Nucleus accumbens (tissue), 56 donors: ENCODE measurements around the gene SP6.

Experiments
- DNase-seq, 56 donors: peaks; one replicate each; lab custom pipeline; 2025; lab: John Stamatoyannopoulos, UW

The SP6 gene

DNA sequence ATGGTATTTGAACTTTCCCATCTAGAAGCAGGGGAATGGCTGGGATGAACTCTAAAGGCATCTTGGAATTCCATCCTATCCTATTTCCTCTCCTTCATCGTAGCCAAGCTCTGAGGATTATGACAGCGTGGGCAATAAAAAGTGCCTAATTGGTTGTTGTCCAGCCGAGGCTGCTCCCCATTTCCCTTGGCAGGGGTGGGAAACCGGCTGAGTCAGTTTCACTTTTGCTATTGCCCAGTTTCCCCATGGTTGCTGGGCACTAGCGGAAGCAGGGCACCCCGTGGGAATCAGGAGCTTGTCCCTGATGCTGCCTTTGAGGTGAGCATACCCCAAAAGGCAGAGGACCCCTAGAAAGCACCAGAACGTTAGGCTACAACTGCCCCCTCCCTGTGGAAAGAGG is 31.3 kb upstream of the SP6 start:
- DNase-seq: peak in 1 of 56 donors; percentile 18

GRCh38 chr17:47879776-47880454 is 29.0 kb upstream of the SP6 start:
- DNase-seq: no peak

GRCh38 chr17:47879028-47879585 is 28.1 kb upstream of the SP6 start:
- DNase-seq: no peak

GRCh38 chr17:47878203-47879027 is 27.5 kb upstream of the SP6 start:
- DNase-seq: no peak

GRCh38 chr17:47877368-47878034 is 26.5 kb upstream of the SP6 start:
- no peak for DNase-seq

DNA sequence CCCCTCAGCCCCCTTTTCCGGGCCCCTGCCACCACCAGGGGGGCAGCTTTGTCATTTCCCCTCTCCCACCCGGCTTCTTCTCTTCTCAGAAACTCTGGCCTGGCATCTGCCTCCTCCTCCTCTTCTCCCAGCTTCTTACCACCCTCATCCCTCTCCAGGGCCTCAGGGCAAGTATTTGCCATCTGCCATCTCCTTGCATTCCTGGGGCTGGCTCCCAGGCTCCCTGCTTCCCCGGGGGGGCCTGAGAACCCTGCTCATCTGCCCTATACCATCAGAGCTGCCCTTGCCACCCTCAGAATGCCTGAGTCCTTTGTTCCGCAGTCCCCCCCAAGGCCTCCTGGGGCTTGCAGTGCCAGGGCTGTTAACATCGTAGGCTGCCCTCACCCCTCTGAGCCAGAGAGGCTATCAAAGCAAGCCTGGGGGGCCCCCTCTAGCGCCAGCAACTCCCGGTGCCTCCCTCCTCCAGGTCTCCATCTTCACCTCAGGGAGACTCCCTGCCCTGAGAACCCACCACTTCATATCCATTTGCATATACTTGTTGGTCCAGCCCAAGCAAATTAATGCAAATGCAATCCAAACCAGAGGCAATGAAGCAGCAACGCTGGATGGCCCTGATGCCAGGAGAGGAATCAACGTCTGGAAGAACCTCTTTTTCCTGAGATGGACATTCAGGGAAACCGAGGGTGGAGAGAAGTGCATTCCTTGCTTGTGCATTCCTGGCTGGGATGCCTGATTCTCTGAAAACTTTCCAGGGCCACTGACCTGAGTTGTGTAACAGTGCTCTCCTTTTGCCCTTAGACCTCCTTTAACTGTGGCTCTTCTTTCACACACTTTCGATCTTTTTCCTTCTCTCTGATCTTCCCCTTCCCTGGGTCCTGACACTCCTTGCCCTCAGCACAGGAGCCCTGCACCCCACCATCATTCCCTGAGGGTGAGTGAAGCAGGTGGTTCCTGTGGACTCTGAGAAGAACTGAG is 24.3 kb upstream of the SP6 start:
- no peak for DNase-seq

DNA sequence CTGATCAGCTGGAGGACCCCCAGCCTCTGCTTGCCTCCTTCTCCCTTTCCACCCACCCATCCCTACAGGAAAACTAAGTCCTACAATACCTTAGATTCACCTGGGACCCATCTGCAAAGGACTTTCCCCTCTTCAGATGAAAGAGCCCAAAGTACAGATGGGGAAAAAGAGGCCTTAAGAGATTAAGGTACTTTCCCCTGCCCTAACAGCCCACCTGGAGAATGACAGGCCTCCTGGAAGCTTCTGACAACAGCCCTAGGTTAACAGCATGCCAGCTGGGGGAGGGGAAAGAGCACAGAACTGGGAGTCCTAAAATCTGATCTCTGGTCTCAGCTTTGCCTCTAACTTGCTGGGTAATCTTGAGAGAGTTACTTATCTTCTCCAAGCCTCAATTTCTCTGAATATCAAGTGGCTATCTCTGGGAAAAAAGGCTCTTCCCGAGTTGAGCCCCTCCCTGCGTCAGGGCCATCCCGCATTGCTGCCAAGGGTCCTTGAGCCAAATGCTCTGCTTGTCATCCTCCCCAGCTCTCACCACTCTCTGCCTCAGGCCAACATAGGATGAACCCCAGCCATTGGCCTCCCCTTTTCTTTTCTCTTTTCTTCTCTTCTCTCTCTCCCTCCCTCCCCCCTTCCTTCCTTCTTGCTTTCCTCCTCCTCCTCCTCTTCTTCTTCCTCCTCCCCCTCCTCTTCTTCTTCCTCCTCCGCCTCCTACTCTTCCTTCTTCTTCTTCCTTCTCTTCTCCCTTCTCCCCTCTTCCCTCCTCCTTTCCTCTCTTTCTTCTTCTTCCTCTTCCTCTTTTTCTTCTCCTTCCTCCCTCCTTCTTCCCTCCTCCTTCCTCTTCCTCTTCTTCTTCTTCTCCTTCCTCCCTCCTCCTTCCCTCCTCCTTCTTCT is 22.5 kb upstream of the SP6 start:
- no peak for DNase-seq

DNA sequence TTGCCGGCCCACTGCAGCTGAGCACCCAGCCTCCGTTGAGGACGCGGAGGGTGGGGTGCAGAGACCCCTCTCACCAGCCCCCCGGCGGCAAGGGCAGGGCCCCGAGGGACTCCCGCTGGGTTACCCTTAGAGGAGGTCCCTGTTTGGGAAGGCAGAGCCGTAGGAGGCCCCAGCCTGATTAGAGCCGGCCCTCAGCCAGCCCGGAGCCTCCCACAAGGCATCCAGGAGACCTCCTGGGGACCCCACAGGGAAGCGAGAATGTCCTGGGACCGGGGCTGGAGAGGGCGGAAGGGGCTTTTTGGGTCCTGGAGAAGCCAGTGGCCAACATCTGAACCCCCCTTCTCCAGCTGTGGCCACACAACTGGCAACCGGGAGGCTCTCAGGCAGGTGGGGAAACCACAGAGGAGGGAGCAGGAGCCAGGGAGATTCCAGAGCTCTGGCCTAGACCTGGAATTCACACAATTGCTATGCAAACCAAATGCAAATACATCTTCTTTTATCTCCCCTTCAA is 21.7 kb upstream of the SP6 start:
- no peak for DNase-seq

- DNase-seq: no peak
Measured at GRCh38 chr17:47872019-47872650, 21.2 kb upstream of the SP6 start.

DNA sequence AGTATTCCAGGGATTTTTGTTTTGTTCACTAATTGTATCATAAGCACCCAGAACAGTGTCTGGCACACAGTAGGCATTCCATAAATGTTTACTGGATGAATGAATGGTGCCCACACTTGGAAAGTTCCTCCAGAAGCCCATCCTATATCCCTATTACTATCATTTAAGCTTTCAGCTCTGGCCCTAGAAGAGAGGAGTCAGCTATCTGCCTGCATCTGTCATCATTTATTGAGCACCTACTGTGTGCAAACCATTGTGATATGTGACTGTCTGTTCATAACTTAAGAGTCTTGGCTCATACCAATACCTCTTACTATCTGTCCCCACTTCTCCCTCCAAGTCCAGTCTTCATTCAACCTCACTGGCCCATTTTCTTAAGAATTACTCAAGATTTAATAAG is 20.1 kb upstream of the SP6 start:
- DNase-seq: no peak

DNA sequence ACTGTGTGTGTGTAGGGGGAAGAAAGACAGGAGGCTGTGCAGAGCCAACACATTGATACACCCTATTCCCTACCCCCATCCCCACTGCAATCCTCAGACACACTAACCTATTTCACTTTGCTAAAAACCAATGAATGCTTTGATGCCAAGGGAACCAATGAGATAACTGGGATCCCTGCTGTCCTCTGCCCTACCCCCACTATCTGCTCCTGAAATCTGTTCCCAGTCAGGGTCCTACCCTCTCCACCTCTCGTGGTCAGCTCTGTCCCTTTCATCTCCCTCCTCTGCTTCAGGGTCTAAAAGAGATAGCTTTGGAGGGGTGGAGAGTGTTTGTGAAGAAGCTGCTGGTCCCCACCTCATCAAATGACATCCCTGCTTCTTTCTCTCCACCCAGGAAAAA is 19.1 kb upstream of the SP6 start:
- no peak for DNase-seq

DNA sequence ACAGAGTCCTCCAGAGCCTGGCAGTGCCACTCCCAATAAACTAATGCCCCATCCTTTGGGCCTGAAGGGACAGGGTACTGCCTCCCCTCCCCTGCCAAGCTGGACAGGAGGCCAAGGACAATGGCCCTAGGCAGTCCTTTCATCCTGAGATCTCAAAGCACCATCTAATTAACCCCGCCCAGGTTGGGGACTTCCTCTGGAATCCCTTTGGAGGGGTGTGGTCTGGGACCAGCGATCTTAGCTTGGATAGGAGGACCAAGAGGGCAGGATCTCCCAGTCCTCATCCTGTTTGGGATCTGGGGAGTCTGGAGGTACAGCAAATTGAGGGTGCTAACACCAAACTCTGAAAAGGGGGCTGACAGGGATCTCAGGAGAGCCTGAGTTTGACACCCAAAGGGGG is 18.2 kb upstream of the SP6 start:
- no peak for DNase-seq

DNA sequence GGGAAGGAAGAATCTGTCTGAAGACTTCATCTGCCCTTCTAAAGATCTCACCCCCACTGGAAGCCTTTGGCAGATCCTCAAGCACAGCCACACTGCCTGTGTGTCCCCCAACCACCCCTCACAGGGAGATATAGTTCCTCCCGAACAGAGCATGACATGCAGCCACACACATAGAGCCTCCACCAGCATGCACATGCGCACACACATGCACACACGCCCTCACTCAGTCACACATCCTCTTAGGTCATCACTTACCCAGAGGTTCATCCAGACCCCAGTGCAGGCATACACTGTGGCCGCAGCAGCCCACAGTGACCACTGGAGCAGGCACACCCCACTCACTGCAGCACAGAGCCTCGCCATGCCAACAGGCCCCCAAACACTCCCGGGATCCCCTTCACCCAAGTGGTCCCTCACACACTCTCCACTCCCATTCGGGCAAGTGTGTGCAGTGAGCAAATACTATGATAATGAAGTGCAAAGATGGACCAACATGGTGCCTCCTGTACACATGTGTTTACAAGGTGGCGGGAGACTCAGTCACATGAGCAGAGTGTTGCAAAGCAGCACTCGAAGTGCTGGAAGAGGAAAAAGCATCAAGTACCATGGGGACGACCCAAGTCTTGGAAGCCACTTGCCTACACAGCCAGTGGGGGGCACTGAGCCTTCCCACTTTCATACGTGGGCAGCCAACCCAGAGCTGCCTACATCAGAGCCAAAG is 17.0 kb upstream of the SP6 start:
- DNase-seq: no peak

DNA sequence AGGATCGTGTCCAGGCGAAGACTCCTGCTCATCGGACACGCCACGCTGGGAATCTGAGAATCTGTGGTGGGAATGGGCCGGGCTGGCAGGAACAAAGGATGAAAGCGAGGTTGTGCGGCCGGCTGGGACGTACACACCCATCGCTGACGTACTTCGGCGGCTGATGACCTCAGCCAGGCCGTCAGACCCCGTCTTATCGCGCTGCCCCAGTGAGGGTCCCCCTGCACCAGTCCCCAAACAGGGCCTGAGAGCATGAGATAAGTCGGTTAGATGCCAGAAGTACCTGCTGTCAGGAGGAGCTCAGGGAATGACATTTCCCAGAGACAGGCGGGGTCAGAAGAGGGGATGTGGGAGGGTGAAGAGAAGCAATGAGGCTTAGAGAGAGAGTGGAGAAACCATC is 16.0 kb upstream of the SP6 start:
- DNase-seq: no peak

DNA sequence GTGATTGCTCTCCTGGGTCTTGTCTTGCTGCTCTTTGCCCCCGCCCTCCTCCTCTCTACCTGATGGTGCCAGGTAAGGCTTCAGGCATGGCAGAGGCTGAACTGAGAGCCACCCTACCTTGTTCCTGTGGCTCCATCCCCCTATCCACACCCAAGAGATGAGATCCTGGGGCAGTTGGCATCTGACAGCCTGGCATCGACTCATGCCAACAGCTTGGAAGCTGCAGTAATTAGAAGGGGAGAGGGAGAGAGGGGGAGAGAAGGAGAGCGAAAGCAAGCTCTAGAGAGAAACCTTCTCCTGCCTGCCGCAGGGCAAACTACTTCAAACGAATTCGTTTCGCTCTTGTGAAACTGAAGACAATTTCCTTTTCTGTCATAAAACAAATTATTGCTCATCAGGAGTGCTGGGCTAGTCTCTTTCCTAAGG is 13.8 kb upstream of the SP6 start:
- no peak for DNase-seq

DNA sequence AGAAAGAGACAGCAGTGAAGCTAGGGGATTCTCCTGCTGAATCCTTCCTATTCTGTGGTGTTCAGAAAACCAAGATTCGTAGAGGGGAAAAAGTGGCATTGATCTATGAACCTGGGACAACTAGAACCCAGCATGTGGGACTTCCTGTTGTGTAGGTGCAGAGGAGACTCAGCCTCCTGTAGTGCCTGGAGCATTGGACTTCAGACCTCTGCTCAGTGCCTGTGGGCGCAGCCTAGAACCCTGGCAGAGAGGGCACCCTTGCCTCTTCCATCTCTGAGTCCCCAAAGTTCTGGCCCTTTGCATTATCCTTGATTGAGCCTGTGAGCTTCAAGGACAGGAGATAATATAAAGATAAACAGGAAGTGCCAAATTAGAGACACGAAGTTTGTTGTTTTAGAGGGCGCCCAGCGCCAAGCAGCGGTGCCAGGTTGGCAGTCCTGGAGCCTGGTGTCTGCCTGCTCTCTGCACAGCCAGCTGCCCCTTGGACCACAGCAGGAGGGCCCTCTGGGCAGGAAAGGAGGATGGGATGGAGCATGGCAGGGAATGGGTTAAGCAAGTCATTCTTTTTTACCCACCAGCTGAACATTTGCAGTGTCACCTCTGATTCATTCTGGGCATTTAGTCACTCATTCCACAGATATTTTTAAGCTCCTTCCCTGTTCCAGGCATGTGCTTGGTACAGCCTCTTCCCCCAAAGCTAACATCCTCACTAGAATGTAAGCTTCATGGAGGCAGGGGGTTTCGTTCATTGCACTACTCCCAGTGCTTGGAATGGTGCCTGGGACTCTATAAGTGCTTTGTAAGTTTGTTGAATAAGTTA is 11.9 kb upstream of the SP6 start:
- no peak for DNase-seq

DNA sequence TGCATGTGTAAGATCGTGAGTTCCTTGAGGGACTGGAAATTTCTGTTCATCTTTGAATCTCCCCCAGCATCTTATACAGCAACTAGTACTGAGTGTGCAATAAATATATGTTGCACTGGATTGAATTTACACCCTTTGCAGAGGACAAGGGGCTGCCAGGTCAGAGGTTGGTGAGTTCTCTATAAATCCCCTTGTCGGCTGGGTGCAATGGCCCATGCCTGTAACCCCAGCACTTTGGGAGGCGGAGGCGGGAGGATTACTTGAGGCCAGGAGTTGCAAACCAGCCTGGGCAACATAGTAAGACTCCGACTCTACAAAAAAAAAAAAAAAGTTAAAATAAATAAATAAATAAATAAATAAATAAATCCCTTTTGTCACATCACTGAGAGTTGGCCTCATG is 9.4 kb upstream of the SP6 start:
- DNase-seq: no peak
